Measurements from ENCODE around the gene ATXN1.

The ATXN1 gene

DNA sequence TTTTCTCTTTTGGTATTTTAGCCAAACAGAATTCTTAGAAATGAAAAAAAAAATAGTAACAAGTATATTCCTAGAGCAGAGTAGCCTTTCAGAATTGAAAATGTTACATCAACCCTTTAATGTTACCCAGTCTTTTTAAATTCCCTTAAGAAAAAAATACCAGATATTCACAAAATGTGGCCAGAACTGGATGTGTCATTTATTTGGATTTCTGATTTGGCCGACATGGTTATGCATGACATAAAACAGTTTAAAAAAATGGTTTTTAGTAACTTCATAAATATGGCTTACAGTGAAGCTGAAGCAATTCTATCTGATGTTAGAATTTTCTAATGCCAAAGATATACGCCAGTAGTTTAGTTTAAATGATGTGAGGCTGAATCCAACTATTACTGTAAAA, 112.0 kb downstream of the ATXN1 start:
- no peak overlapping the region for H3K4me3 ChIP-seq (replicated peaks; ENCODE audit: low read depth, low read length)
- TF ChIP-seq, protein P1, sequence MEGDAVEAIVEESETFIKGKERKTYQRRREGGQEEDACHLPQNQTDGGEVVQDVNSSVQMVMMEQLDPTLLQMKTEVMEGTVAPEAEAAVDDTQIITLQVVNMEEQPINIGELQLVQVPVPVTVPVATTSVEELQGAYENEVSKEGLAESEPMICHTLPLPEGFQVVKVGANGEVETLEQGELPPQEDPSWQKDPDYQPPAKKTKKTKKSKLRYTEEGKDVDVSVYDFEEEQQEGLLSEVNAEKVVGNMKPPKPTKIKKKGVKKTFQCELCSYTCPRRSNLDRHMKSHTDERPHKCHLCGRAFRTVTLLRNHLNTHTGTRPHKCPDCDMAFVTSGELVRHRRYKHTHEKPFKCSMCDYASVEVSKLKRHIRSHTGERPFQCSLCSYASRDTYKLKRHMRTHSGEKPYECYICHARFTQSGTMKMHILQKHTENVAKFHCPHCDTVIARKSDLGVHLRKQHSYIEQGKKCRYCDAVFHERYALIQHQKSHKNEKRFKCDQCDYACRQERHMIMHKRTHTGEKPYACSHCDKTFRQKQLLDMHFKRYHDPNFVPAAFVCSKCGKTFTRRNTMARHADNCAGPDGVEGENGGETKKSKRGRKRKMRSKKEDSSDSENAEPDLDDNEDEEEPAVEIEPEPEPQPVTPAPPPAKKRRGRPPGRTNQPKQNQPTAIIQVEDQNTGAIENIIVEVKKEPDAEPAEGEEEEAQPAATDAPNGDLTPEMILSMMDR (IDR thresholded peaks at IDR 0.05; ENCODE audit: low read depth, low read length, missing control alignments): no peak
- DNase-seq (ENCODE audit: extremely low read depth, low read depth): no peak

DNA sequence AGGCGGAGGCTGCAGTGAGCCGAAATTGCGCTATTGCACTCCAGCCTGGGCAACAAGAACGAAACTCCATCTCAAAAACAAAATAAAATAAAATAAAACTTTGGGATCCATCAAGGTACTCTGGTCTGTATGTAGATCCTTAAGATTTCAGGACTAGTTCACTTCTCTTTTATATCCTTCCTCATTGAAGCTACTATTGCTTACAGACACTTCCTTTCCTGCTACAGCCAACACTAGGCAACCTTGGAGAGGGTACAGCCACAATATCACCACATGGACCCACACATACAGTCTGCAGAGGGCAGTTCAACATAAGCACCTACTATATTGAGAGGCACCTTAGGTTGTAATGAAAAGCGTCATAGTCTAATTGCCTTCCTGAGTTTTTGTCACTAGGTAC, 113.3 kb downstream of the ATXN1 start:
- DNase-seq (ENCODE audit: extremely low read depth, low read depth): no peak
- TF ChIP-seq, protein P1 (IDR thresholded peaks at IDR 0.05; ENCODE audit: low read depth, low read length, missing control alignments): no peak
- no peak overlapping the region for H3K4me3 ChIP-seq (replicated peaks; ENCODE audit: low read depth, low read length)

DNA sequence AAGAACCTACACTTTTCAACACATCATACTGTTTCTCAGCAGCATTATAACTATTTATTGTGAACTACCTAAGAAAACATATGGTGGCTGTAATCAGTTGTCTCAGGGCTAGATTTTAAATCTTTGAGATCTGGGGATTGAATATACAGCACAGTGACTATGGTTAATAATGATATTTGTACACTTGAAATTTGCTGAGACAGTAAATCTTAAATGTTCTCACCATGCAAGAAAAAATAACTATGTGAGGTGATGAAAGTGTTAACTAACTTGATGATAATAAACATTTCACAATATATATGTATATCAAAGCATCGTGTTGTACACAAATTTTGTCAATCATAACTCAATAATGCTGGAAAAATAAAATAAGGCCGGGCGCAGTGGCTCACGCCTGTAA, 113.8 kb downstream of the ATXN1 start:
- no peak for DNase-seq (ENCODE audit: extremely low read depth, low read depth)
- no peak overlapping the region for H3K4me3 ChIP-seq (replicated peaks; ENCODE audit: low read depth, low read length)

DNA sequence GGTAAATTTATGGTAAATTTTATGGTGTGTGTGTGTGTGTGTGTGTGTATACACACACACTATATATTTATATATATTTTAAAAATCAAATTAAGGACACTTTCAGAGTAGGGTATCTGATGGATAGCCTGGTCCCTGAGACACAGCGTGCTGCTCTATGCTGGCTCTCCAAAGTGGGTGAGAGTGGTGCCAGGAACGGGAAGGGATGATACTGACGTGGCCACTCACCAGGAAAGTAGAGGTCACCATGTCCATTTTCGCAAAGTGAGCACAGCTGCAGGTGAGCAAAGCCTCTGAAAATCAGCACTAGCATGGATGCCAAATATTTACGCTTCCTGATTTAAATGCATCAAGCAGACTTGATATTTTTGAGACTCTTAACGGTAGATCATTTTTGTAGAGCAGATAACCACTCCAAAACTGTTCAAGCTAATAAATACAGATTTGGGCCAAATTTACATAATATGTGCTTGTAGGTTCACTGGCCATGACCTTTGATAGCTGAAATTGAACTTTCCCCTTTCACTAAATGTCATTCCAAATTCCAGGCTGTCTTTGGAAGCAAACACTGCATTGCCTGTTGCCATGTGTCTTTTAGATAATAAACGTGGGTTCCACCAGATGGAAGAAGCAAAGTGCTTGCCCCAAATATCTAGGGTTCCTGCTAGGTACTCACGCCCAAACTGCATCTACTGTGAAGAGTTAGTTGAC, 116.6 kb downstream of the ATXN1 start:
- H3K4me3 ChIP-seq (replicated peaks; ENCODE audit: low read depth, low read length): no peak overlapping the region
- TF ChIP-seq, protein P1 (IDR thresholded peaks at IDR 0.05; ENCODE audit: low read depth, low read length, missing control alignments): no peak
- no peak for DNase-seq (ENCODE audit: extremely low read depth, low read depth)

More for the DNA sequence above, 113.8 kb downstream of the ATXN1 start:
- TF ChIP-seq, protein P1 (IDR thresholded peaks at IDR 0.05; ENCODE audit: low read depth, low read length, missing control alignments): no peak

DNA sequence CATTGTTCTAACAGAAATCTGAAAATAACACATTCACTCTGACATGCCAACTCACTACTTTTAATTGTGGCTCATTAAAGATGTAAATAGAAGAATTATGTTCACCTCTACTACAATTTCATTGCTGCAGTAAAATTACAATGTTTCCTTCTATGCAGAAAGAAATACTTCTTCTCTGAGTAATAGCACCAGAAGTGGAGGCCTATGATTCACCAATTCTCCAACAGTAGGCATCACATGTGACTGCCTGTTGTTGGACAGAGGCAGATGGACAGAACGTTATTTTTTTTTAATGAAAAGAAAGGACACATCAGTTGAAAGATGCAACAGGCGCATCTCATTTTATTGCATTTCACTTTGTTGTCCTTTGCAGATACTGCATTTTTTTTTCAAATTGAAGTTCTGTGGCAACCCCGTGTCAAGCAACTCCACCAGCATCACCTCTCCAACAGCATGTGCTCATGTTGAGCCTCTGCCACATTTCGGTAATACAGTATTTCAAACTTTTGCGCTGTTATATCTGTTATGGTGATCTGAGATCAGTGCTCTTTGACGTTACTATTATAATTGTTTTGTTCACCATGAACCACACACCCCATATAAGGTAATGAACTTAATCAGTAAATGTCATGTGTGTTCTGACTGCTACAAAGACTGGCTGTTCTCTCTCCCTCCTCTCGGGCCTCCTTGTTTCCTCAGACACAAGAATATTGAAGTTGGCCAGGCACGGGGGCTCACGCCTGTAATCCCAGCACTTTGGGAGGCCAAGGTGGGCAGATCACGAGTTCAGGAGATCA, 121.4 kb downstream of the ATXN1 start:
- DNase-seq (ENCODE audit: extremely low read depth, low read depth): peak; percentile 42
- no peak overlapping the region for H3K4me3 ChIP-seq (replicated peaks; ENCODE audit: low read depth, low read length)
- TF ChIP-seq, protein P1 (IDR thresholded peaks at IDR 0.05; ENCODE audit: low read depth, low read length, missing control alignments): no peak

DNA sequence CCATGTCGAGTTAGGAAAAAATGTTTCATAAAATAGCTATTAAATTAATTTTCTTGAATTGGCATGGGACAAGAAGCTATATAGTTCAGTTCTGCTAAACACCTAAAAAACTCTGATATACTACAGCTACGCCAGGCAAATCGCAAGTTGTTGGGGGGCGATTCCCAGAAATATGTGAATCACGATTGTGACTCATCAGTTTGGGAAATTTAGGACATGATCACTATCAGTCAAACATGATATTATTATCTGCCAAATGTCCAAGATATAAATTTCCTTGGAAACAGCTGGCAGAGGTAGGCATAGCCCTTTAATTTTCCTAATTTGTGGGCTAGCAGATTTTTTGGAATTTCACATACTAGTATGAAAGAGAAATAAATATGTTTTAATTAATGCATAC, 123.6 kb downstream of the ATXN1 start:
- no peak overlapping the region for H3K4me3 ChIP-seq (replicated peaks; ENCODE audit: low read depth, low read length)
- TF ChIP-seq, protein P1 (IDR thresholded peaks at IDR 0.05; ENCODE audit: low read depth, low read length, missing control alignments): no peak

More for the DNA sequence above, 123.6 kb downstream of the ATXN1 start:
- no peak for DNase-seq (ENCODE audit: extremely low read depth, low read depth)

All from HFF-Myc (cell line).